Endothelial cell of umbilical vein (primary cell): ENCODE measurements around the gene NCSTN. TPM values are rescaled to one million over a fixed set of nuclear protein-coding genes. Genes with fewer than 3 reads are reported as not detected.

Experiments
- BruUV-seq: library from RNA; stranded (reverse); fragments of 400-500 nt; replicated peaks from 2 replicates; lab custom pipeline; 2021; lab: Mats Ljungman, UMichigan
- CTCF ChIA-PET: fragments of 300-600, 350-600 bp; sonication (Branson Sonifier 250); formaldehyde crosslinking; loops from one replicate; lab custom pipeline; 2021; ENCODE audit warnings: antibody characterized with exemption, inconsistent platforms; lab: Charles Lee
- POLR2A ChIA-PET: fragments of 300-600, 350-600 bp; sonication (Branson Sonifier 250); formaldehyde crosslinking; loops from one replicate; lab custom pipeline; 2021; ENCODE audit warnings: antibody characterized with exemption, inconsistent platforms; lab: Charles Lee
- DNase-seq: peaks from one replicate; pipeline ENCODE4 v3.0.0-alpha.2; 2011; ENCODE audit warnings: low read depth, low spot score
- FAIRE-seq: peaks from 2 replicates; lab custom pipeline; 2011; peaks lifted over from hg19 to GRCh38; lab: Jason Lieb, UNC
- H2AFZ ChIP-seq: 2 replicates; pipeline ENCODE4 v1.6.0; 2012; ENCODE audit warnings: low read depth, low read length, control low read depth, inconsistent platforms
- H3K27ac ChIP-seq: 2 replicates; pipeline ENCODE4 v1.5.1; 2011; ENCODE audit warnings: low read depth, mild to moderate bottlenecking, control low read depth, low read length, moderate library complexity; ENCODE audit not compliant: insufficient read depth
- H3K27me3 ChIP-seq, 2 experiments: 2 replicates each; pipeline versions ENCODE4 v1.6.0 to v1.6.1; 2011; ENCODE audit warnings: low read length in 2 of 2, mixed read lengths in 1 of 2; ENCODE audit not compliant: control insufficient read depth in 2 of 2, insufficient read depth in 2 of 2
- H3K36me3 ChIP-seq, 2 experiments: 2 replicates in 1 of 2; 3 replicates in 1 of 2; pipeline ENCODE4 v1.5.1; 2011; ENCODE audit warnings: low read length in 2 of 2, mild to moderate bottlenecking in 1 of 2, moderate library complexity in 1 of 2; ENCODE audit not compliant: control insufficient read depth in 2 of 2, insufficient read depth in 2 of 2; ENCODE audit errors: extremely low read depth in 1 of 2
- H3K4me1 ChIP-seq: 3 replicates; pipeline ENCODE4 v1.5.1; 2011; ENCODE audit warnings: mild to moderate bottlenecking, low read length; ENCODE audit not compliant: control insufficient read depth, insufficient read depth; ENCODE audit errors: extremely low read depth
- H3K4me2 ChIP-seq: 2 replicates; pipeline ENCODE4 v1.6.1; 2011; ENCODE audit warnings: low read length, control low read depth, mixed read lengths; ENCODE audit not compliant: insufficient read depth
- H3K4me3 ChIP-seq, 3 experiments: fragments of 200-600 bp in 1 of 3; sonication (generic), shearing (Covaris generic) in 1 of 3; replicated peaks in 1 of 3; 2 replicates each; pipeline ENCODE4 v1.5.1; 2011 to 2016; ENCODE audit warnings: control low read depth in 3 of 3, low read length in 3 of 3, mild to moderate bottlenecking in 2 of 3, inconsistent platforms in 1 of 3, low read depth in 1 of 3, moderate library complexity in 1 of 3; ENCODE audit not compliant: insufficient read depth in 1 of 3
- H3K79me2 ChIP-seq: 2 replicates; pipeline ENCODE4 v1.6.0; 2012; ENCODE audit warnings: low read length, inconsistent platforms; ENCODE audit not compliant: control insufficient read depth, insufficient read depth
- H3K9ac ChIP-seq: replicated peaks from 2 replicates; pipeline ENCODE3; 2011; ENCODE audit warnings: low read length, control low read depth; ENCODE audit not compliant: insufficient read depth; ENCODE audit errors: extremely low read depth
- H3K9me1 ChIP-seq: replicated peaks from 3 replicates; pipeline ENCODE4 v1.6.0; 2011; ENCODE audit warnings: mild to moderate bottlenecking, low read length; ENCODE audit not compliant: control insufficient read depth, insufficient read depth; ENCODE audit errors: extremely low read depth
- H3K9me3 ChIP-seq: replicated peaks from 2 replicates; pipeline ENCODE4 v1.5.1; 2012; ENCODE audit warnings: low read length, inconsistent platforms; ENCODE audit not compliant: control insufficient read depth, insufficient read depth
- H4K20me1 ChIP-seq: replicated peaks from 2 replicates; pipeline ENCODE3; 2011; ENCODE audit warnings: mild to moderate bottlenecking, low read length; ENCODE audit not compliant: control insufficient read depth, insufficient read depth; ENCODE audit errors: extremely low read depth
- EZH2 ChIP-seq: IDR thresholded peaks from 2 replicates; pipeline ENCODE4 v1.6.1; 2012; ENCODE audit warnings: borderline replicate concordance, low read depth, mild to moderate bottlenecking, moderate library complexity, low read length, inconsistent platforms; ENCODE audit not compliant: severe bottlenecking
- FOS ChIP-seq: IDR thresholded peaks from 2 replicates; pipeline ENCODE4 v1.6.1; 2011; ENCODE audit warnings: mild to moderate bottlenecking, low read length, moderate library complexity, borderline replicate concordance; ENCODE audit not compliant: insufficient read depth
- MAX ChIP-seq: IDR thresholded peaks from 2 replicates; pipeline ENCODE4 v1.6.1; 2011; ENCODE audit not compliant: insufficient read depth, insufficient read length
- MYC ChIP-seq: IDR thresholded peaks from one replicate; pipeline ENCODE4 v1.6.1; 2011; ENCODE audit warnings: mild to moderate bottlenecking, low read depth, low read length
- POLR2AphosphoS5 ChIP-seq: IDR thresholded peaks from 2 replicates; pipeline ENCODE4 v1.6.1; 2012; ENCODE audit warnings: low read depth, mild to moderate bottlenecking, control low read depth, low read length, moderate library complexity; ENCODE audit not compliant: insufficient read depth
- dilution Hi-C: fragments of 300-500 bp; cut with MboI; formaldehyde crosslinking; loops from one replicate; pipeline ENCODE4 v1.15.0; 2019; ENCODE audit warnings: low sequenced_read_pairs; ENCODE audit not compliant: extremely low pct_ligation_motif_present
- intact Hi-C: fragments of 100-400 bp; cut with micrococcal nuclease; formaldehyde crosslinking; loops from one replicate; pipeline ENCODE4 v1.10.0; 2022
- polyA plus RNA-seq, 4 experiments: library from polyadenylated mRNA; depleted of rRNA in 3 of 4; stranded (reverse) in 3 of 4; unstranded in 1 of 4; fragments of >200 nt; gene quantifications; 2 replicates each; pipeline versions ENCODE4 v1.2.1 to v1.2.3, GENCODE V29; 2011 to 2012; ENCODE audit warnings: missing spikeins in 1 of 4
- total RNA-seq: library from RNA; stranded (reverse); gene quantifications from 2 replicates; pipeline ENCODE4 v1.2.3, GENCODE V29; 2021
- TF ChIP-seq, protein P1 (sequence below), 2 donors: IDR thresholded peaks; 1 replicate in 1 of 2; 2 replicates in 1 of 2; pipeline ENCODE4 v1.5.1; 2011; ENCODE audit warnings: low read length in 2 of 2, mild to moderate bottlenecking in 2 of 2, moderate library complexity in 2 of 2, control low read depth in 1 of 2, inconsistent platforms in 1 of 2, low read depth in 1 of 2; ENCODE audit not compliant: insufficient read depth in 1 of 2; ENCODE audit errors: extremely low read depth in 1 of 2

Gene NCSTN
- total and polyA plus RNA-seq, 2 donors (not counting 3 experiments of a cell fraction or from before 2014, with no cell fraction given) = 92.5 to 199 TPM

DNA sequence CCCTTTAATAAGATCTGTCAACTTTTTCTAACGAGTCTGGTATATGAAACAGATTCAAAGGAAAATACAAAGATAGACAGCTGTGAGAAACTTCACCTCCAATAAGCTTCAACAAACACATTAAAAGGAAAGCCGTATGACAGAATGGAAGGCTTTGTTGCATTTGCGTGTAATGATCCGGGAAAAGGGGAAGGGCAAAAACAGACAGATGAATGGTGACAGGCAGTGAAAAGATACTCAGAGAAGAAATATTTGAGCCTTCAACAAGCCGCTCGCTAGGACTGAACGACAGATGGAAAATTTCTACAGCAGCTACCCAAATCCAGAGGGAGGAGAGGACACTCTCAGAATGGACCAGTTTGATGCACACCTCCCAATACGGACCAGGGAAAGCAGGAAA, 15.0 kb upstream of the NCSTN start:
- BruUV-seq = no TSS peak
- Histone ChIP-seq H3K27me3 (no peaks in the 10 kb centered on the region), H3K36me3 (peaks cover 19 to 35% of the 10 kb centered on the region in 2 experiments), H3K4me3 (no peak overlapping the region), H4K20me1 (no peaks in the 10 kb centered on the region), H3K4me2 (no peak overlapping the region), H3K9me1 (no peaks in the 10 kb centered on the region), H2AFZ (no peak overlapping the region), H3K79me2 (peaks cover 10% of the 10 kb centered on the region), H3K27ac (no peak overlapping the region), H3K9me3 (no peaks in the 10 kb centered on the region), H3K9ac (no peak overlapping the region), H3K4me1 (no peaks in the 10 kb centered on the region)
- TF ChIP-seq MYC (no peak), FOS (no peak), EZH2 (no peak)
- TF ChIP-seq, protein P1, sequence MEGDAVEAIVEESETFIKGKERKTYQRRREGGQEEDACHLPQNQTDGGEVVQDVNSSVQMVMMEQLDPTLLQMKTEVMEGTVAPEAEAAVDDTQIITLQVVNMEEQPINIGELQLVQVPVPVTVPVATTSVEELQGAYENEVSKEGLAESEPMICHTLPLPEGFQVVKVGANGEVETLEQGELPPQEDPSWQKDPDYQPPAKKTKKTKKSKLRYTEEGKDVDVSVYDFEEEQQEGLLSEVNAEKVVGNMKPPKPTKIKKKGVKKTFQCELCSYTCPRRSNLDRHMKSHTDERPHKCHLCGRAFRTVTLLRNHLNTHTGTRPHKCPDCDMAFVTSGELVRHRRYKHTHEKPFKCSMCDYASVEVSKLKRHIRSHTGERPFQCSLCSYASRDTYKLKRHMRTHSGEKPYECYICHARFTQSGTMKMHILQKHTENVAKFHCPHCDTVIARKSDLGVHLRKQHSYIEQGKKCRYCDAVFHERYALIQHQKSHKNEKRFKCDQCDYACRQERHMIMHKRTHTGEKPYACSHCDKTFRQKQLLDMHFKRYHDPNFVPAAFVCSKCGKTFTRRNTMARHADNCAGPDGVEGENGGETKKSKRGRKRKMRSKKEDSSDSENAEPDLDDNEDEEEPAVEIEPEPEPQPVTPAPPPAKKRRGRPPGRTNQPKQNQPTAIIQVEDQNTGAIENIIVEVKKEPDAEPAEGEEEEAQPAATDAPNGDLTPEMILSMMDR (IDR thresholded peaks at IDR 0.05; ENCODE audit: extremely low read depth in 1 of 2, insufficient read depth in 1 of 2, low read depth in 1 of 2, low read length in 2 of 2) = no peak
- no peak for FAIRE-seq
- POLR2A ChIA-PET = no interaction called here
- CTCF ChIA-PET = interaction anchor here (1.0 to 1.6 kb wide), 7 partner anchors 9 to 135 kb away, joined by 3 to 6 read pairs (median 4); no protein-coding TSS in a partner anchor
- no peak for DNase-seq
- intact Hi-C loops = loop anchor here (10.0 kb wide), 1 partner anchor 727 kb away; no protein-coding TSS in a partner anchor
- dilution Hi-C loops = no loop called here

DNA sequence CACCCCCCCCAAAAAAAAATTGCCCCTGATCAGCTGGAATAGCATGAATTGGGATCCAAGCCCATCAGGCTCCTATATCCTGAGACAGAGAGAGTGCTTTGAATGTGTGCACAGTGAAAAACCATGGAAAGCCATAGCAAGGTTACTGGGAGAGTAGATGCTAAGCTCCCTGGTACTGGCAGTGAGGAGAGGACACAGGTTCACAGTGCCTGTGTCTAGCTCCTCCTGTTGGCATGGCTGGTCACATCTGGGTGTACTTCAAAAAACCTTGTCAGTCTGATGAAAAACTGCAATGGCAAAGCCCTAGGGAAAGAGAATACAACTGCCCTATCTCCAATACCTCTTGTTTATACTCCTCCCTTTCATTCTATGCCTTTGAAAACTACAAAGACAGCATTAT, 13.1 kb upstream of the NCSTN start:
- no peak for FAIRE-seq
- no TSS peak for BruUV-seq
- Histone ChIP-seq H3K27ac (no peak overlapping the region), H2AFZ (no peak overlapping the region), H3K9me1 (no peaks in the 10 kb centered on the region), H3K36me3 (peaks cover 26 to 36% of the 10 kb centered on the region in 2 experiments), H3K9ac (no peak overlapping the region), H3K4me1 (no peaks in the 10 kb centered on the region), H3K4me3 (no peak overlapping the region), H3K27me3 (no peaks in the 10 kb centered on the region), H3K4me2 (no peak overlapping the region), H4K20me1 (no peaks in the 10 kb centered on the region), H3K9me3 (no peaks in the 10 kb centered on the region), H3K79me2 (peaks cover 12% of the 10 kb centered on the region)
- dilution Hi-C loops (no loop called here), intact Hi-C loops (no loop called here)
- TF ChIP-seq MAX = no peak
- no peak for TF ChIP-seq EZH2
- TF ChIP-seq POLR2AphosphoS5 = no peak
- CTCF ChIA-PET = interaction anchor here (1.3 to 4.8 kb wide), 2 partner anchors 24 to 38 kb away, joined by 3 to 24 read pairs; no protein-coding TSS in a partner anchor
- DNase-seq = no peak
- POLR2A ChIA-PET = no interaction called here
